Chondrocyte (in vitro differentiated cells): ENCODE measurements around the gene TTC27. TPM values are rescaled to one million over a fixed set of nuclear protein-coding genes. Genes with fewer than 3 reads are reported as not detected.

ENCODE experiments used
- DNase-seq: peaks from one replicate; pipeline ENCODE4 v3.0.0; 2021; ENCODE audit warnings: mixed read lengths, low spot score
- H3K27ac Mint-ChIP-seq: one replicate; pipeline ENCODE4 v1.8.0; 2021; ENCODE audit warnings: mild to moderate bottlenecking, moderate library complexity, mixed read lengths; ENCODE audit not compliant: unreplicated experiment
- H3K27me3 Mint-ChIP-seq: 2 replicates; pipeline ENCODE4 v1.8.0; 2021; ENCODE audit warnings: low read depth, mixed read lengths
- H3K36me3 Mint-ChIP-seq: 2 replicates; pipeline ENCODE4 v1.8.0; 2021; ENCODE audit warnings: low read depth, mixed read lengths
- H3K4me1 Mint-ChIP-seq: 2 replicates; pipeline ENCODE4 v1.8.0; 2021; ENCODE audit warnings: low read depth, mild to moderate bottlenecking, mixed read lengths
- H3K4me3 Mint-ChIP-seq: one replicate; pipeline ENCODE4 v1.8.0; 2021; ENCODE audit warnings: mild to moderate bottlenecking, moderate library complexity, mixed read lengths; ENCODE audit not compliant: unreplicated experiment
- H3K9me3 Mint-ChIP-seq: 2 replicates; pipeline ENCODE4 v1.8.0; 2021; ENCODE audit warnings: low read depth, mixed read lengths
- CTCF ChIP-seq: fragments of 200-600 bp; sonication (generic); IDR thresholded peaks from 2 replicates; pipeline ENCODE4 v1.5.0; 2021; ENCODE audit warnings: antibody characterized with exemption, mild to moderate bottlenecking, moderate library complexity
- total RNA-seq: library from RNA; stranded (reverse); gene quantifications from 3 replicates; pipeline ENCODE4 v1.2.1, GENCODE V29; 2021

Gene TTC27
- total RNA-seq, 1 donor from 2014 or later: 13.5 TPM

- Mint-ChIP-seq H3K27me3 (no peaks in the 10 kb centered on the region), H3K9me3 (peaks cover 6% of the 10 kb centered on the region), H3K36me3 (no peaks in the 10 kb centered on the region), H3K4me3 (no peak overlapping the region), H3K27ac (peak overlapping the region; percentile 70), H3K4me1 (peaks cover 62% of the 10 kb centered on the region)
- DNase-seq: no peak
- TF ChIP-seq CTCF: no peak
Observed at GRCh38 chr2:32716598-32716997, 88.7 kb downstream of the TTC27 start.

GRCh38 chr2:32718752-32719151 is 90.9 kb downstream of the TTC27 start:
- H3K4me3 Mint-ChIP-seq: no peak overlapping the region
- no peak for DNase-seq
- TF ChIP-seq CTCF: no peak

GRCh38 chr2:32719430-32719829 is 91.6 kb downstream of the TTC27 start:
- no peak overlapping the region for H3K4me3 Mint-ChIP-seq
- no peak for TF ChIP-seq CTCF
- peaks cover 6% of the 10 kb centered on the region for H3K9me3 Mint-ChIP-seq
- peak overlapping the region; percentile 47 for H3K27ac Mint-ChIP-seq
- peaks cover 51% of the 10 kb centered on the region for H3K4me1 Mint-ChIP-seq
- peaks cover 3% of the 10 kb centered on the region for H3K36me3 Mint-ChIP-seq
- no peaks in the 10 kb centered on the region for H3K27me3 Mint-ChIP-seq
- DNase-seq: no peak

More at GRCh38 chr2:32718752-32719151, 90.9 kb downstream of the TTC27 start:
- H3K4me1 Mint-ChIP-seq: peaks cover 52% of the 10 kb centered on the region
- peaks cover 6% of the 10 kb centered on the region for H3K9me3 Mint-ChIP-seq
- no peaks in the 10 kb centered on the region for H3K27me3 Mint-ChIP-seq
- H3K36me3 Mint-ChIP-seq: peaks cover 3% of the 10 kb centered on the region
- no peak overlapping the region for H3K27ac Mint-ChIP-seq

DNA sequence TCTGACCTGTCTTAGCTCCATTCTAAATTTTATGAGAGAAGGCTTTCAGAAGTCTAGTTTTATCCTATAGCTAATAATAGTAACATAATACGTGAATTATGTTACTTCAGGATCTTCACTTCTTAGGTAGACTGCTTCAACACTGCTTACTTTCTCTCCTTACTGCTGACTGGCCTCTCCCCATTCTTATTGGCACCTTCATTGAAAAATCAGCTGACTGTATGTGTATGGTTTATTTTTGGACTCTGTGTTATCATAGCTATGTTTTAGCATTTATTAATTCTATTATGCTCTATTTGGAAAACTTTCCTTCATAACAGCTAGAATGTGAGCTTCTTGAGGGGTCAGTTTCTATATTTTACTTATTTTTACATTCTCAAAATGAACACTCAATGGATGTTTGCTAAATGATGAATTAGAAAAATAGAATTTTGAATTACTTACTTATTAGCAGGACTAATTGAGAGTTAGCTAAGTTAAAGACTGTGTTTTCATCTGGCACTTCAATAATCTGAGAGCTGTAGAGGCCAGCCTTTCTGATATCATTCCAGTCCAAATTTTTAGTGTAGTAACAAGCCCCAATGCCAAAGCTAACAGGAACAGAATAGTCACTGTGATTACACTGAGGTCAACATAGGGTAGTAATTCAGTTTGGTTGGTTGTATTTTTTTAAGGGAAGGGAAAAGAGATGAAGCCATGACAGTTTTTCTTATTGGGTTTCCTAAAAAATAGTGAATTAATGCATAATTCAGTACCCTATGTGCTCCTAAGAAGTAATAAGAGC is 92.3 kb downstream of the TTC27 start:
- DNase-seq: no peak
- H3K36me3 Mint-ChIP-seq: peaks cover 5% of the 10 kb centered on the region
- H3K9me3 Mint-ChIP-seq: peaks cover 5% of the 10 kb centered on the region
- H3K4me1 Mint-ChIP-seq: peaks cover 44% of the 10 kb centered on the region
- H3K4me3 Mint-ChIP-seq: no peak overlapping the region
- no peak for TF ChIP-seq CTCF
- no peaks in the 10 kb centered on the region for H3K27me3 Mint-ChIP-seq
- peak overlapping the region; percentile 47 for H3K27ac Mint-ChIP-seq

- Mint-ChIP-seq H3K27me3 (no peaks in the 10 kb centered on the region), H3K4me1 (peaks cover 38% of the 10 kb centered on the region), H3K27ac (no peak overlapping the region), H3K4me3 (no peak overlapping the region), H3K36me3 (peaks cover 5% of the 10 kb centered on the region), H3K9me3 (peaks cover 3% of the 10 kb centered on the region)
- no peak for DNase-seq
- no peak for TF ChIP-seq CTCF
Observed at GRCh38 chr2:32720771-32721170, 92.9 kb downstream of the TTC27 start.
